ENCODE measurements around the gene LGALS8. TPM values are rescaled to one million over a fixed set of nuclear protein-coding genes. Genes with fewer than 3 reads are reported as not detected.

The LGALS8 gene
- total RNA-seq, 1 donor from 2014 or later: 45.8 TPM

DNA sequence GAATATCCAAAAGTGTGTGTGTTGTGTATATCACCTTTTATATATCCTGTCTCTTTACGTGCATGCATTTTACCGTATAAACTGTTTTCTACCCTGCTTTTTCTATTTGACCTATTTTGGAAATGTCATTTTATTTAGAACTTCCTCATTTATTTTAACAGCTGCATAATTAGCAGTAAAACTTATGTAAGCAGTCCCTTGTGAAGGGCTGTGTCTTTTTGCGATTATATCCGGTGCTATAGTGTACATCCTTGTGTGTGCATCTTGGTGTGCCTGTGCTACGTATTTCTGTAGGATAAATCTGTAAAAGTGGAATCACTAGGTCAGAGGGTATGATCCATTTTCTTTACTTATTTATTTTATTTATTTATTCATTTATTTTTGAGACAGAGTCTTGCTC is 7.2 kb downstream of the LGALS8 start:
- H3K4me3 ChIP-seq: no peak overlapping the region
- intact Hi-C loops (cut with DNase I): loop anchor here (10.0 kb wide), 1 partner anchor 426 kb away; no protein-coding TSS in a partner anchor
- peaks cover 6 to 20% of the 10 kb centered on the region in 2 donors for H3K36me3 ChIP-seq
- TF ChIP-seq, protein P1, sequence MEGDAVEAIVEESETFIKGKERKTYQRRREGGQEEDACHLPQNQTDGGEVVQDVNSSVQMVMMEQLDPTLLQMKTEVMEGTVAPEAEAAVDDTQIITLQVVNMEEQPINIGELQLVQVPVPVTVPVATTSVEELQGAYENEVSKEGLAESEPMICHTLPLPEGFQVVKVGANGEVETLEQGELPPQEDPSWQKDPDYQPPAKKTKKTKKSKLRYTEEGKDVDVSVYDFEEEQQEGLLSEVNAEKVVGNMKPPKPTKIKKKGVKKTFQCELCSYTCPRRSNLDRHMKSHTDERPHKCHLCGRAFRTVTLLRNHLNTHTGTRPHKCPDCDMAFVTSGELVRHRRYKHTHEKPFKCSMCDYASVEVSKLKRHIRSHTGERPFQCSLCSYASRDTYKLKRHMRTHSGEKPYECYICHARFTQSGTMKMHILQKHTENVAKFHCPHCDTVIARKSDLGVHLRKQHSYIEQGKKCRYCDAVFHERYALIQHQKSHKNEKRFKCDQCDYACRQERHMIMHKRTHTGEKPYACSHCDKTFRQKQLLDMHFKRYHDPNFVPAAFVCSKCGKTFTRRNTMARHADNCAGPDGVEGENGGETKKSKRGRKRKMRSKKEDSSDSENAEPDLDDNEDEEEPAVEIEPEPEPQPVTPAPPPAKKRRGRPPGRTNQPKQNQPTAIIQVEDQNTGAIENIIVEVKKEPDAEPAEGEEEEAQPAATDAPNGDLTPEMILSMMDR (IDR thresholded peaks at IDR 0.05): no peak
- no peak for DNase-seq (ENCODE audit: low spot score in 2 of 2)
- H3K27ac ChIP-seq: no peak overlapping the region
- H3K4me1 ChIP-seq: peaks cover 0 to 7% of the 10 kb centered on the region in 2 donors
- no peaks in the 10 kb centered on the region for H3K9me3 ChIP-seq
- H3K27me3 ChIP-seq: no peaks in the 10 kb centered on the region

DNA sequence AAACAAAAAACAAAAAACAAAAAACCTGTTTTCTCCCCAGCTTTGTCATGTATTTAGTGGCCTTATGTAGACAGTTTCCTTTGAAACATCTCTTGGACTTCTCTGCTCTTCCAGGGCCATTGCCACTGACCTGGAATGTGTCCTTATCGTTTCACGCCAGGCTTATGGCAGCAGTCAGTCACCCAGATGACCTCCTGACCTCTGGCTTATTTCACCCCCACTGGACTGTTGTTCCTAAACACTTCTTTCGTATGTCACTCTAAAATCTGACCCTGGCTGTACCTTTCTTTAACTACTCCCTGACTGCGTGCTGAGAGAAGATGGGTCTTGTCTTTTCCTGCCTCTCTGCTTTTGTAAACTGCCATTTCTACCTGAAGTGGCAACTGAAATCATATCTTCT is 9.1 kb downstream of the LGALS8 start:
- no peak for DNase-seq (ENCODE audit: low spot score in 2 of 2)
- Histone ChIP-seq H3K4me3 (no peak overlapping the region), H3K27ac (no peak overlapping the region), H3K4me1 (peaks cover 0 to 7% of the 10 kb centered on the region in 2 donors), H3K36me3 (peaks cover 0 to 18% of the 10 kb centered on the region in 2 donors), H3K27me3 (no peaks in the 10 kb centered on the region), H3K9me3 (no peaks in the 10 kb centered on the region)
- TF ChIP-seq, protein P1 (IDR thresholded peaks at IDR 0.05): no peak
- intact Hi-C loops (cut with DNase I): loop anchor here (10.0 kb wide), 1 partner anchor 428 kb away; no protein-coding TSS in a partner anchor

DNA sequence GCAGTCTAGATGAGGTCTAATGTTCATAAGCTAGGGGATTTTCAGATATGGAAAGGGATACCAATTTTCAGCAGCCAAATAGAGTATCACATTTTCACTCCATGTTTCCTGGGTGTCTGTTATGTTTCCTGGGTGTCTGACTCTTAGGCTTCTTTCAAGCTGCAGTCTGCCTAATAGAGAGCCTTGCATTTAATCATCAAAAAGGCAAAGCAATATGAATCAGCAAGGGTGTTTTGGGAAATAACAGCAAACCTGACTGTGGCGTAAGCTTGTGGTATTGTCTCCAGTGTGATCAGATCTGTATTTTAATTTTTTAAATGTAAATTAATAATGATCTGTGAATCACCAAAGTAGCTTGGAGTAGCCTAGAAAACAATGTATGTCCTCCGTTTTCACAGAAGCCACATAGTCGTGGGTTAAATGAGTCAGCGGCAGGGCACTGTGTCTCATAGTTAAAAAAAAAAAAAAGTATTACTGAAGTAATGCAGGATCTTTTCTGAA is 10.4 kb downstream of the LGALS8 start:
- no peak for DNase-seq (ENCODE audit: low spot score in 2 of 2)
- H3K27ac ChIP-seq: no peak overlapping the region
- TF ChIP-seq, protein P1 (IDR thresholded peaks at IDR 0.05): no peak
- no peaks in the 10 kb centered on the region for H3K9me3 ChIP-seq
- intact Hi-C loops (cut with DNase I): loop anchor here (10.0 kb wide), 1 partner anchor 429 kb away; no protein-coding TSS in a partner anchor
- no peaks in the 10 kb centered on the region for H3K27me3 ChIP-seq
- peaks cover 11 to 26% of the 10 kb centered on the region in 2 donors for H3K36me3 ChIP-seq
- peaks cover 0 to 7% of the 10 kb centered on the region in 2 donors for H3K4me1 ChIP-seq
- H3K4me3 ChIP-seq: no peak overlapping the region

DNA sequence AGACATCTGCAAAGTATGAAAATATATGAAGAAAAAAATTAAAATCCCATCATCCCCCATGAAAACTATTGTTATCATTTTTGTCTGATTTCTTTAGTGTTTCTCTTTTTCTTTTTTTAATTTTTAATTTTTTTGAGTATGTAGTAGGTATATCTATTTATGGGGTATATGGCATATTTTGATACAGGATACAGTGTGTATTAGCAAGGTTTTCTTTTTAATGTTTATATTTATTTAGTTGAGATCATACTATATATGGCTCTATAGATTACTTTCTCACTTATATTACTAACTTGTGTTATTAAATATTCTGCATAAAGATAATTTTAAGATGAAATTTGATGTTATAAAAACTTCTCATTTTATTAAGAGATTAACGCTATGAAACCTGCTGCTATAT is 11.4 kb downstream of the LGALS8 start:
- TF ChIP-seq, protein P1 (IDR thresholded peaks at IDR 0.05): no peak
- intact Hi-C loops (cut with DNase I): loop anchor here (10.0 kb wide), 1 partner anchor 430 kb away; no protein-coding TSS in a partner anchor
- no peak for DNase-seq (ENCODE audit: low spot score in 2 of 2)
- Histone ChIP-seq H3K9me3 (no peaks in the 10 kb centered on the region), H3K27ac (no peak overlapping the region), H3K36me3 (peaks cover 11 to 32% of the 10 kb centered on the region in 2 donors), H3K4me3 (no peak overlapping the region), H3K27me3 (no peaks in the 10 kb centered on the region), H3K4me1 (peaks cover 0 to 7% of the 10 kb centered on the region in 2 donors)

DNA sequence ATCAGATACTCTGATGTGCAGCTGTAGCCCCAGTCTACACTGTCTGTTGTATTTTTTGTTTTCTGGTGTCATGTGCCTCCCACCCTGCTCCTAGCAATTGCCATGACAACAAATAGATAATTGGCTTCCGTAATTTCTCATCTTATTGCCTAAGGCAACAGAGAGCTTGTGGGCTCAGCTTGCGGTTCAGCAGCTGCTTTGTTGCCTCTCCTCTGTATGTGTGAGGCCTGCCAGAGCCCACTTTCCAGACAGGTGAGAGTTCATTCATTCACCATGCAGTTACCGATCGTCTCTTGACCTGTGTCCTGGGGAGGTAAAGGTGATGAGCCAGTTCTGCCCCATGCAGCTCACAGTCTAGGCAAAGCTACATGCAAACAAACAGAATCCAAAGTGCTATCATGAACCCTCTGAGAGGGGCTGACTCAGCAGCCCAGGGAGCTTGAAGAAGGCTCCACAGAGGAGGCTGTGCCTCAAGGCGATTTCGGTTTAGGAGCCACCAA is 11.9 kb downstream of the LGALS8 start:
- Histone ChIP-seq H3K27ac (no peak overlapping the region), H3K36me3 (peaks cover 14 to 37% of the 10 kb centered on the region in 2 donors), H3K27me3 (no peaks in the 10 kb centered on the region), H3K4me3 (no peak overlapping the region), H3K4me1 (peaks cover 0 to 7% of the 10 kb centered on the region in 2 donors), H3K9me3 (no peaks in the 10 kb centered on the region)
- DNase-seq (ENCODE audit: low spot score in 2 of 2): no peak
- TF ChIP-seq, protein P1 (IDR thresholded peaks at IDR 0.05): no peak
- intact Hi-C loops (cut with DNase I): loop anchor here (10.0 kb wide), 1 partner anchor 431 kb away; no protein-coding TSS in a partner anchor
